Measurements from ENCODE around the gene ASB8.
"Not testable (repeated sequence)": the region's sequence is repeated elsewhere in the genome, so short reads cannot be mapped to it uniquely, and the experiment has no call there.

The ASB8 gene

GRCh38 chr12:48183091-48183875, 26.0 kb upstream of the ASB8 start, which contains the start of gene CCDC184:
Gene CCDC184 (plus strand): TSS chr12:48183644. CDS start chr12:48184123, 479 bp downstream.
- peak; percentile 36 to 51 for DNase-seq (ENCODE audit: extremely low read depth in 1 of 2, low read depth in 1 of 2)

- DNase-seq (ENCODE audit: extremely low read depth in 1 of 2, low read depth in 1 of 2): no peak
These were observed 25.3 kb upstream of the ASB8 start for GRCh38 chr12:48182631-48183030.

GRCh38 chr12:48180857-48181495, 23.7 kb upstream of the ASB8 start:
- no peak for DNase-seq (ENCODE audit: extremely low read depth in 1 of 2, low read depth in 1 of 2)

GRCh38 chr12:48180424-48180823, 23.1 kb upstream of the ASB8 start:
- DNase-seq (ENCODE audit: extremely low read depth in 1 of 2, low read depth in 1 of 2): no peak

- no peak for DNase-seq (ENCODE audit: extremely low read depth in 1 of 2, low read depth in 1 of 2)
These were observed 22.2 kb upstream of the ASB8 start for GRCh38 chr12:48179466-48179865.

GRCh38 chr12:48177982-48178381, 20.7 kb upstream of the ASB8 start:
- DNase-seq (ENCODE audit: extremely low read depth in 1 of 2, low read depth in 1 of 2): no peak

- DNase-seq (ENCODE audit: extremely low read depth in 1 of 2, low read depth in 1 of 2): no peak
These were observed 19.1 kb upstream of the ASB8 start for GRCh38 chr12:48176417-48176751.

- DNase-seq (ENCODE audit: extremely low read depth in 1 of 2, low read depth in 1 of 2): no peak
These were observed 18.5 kb upstream of the ASB8 start for GRCh38 chr12:48175613-48176416.

GRCh38 chr12:48169011-48169410, 11.7 kb upstream of the ASB8 start:
- DNase-seq (ENCODE audit: extremely low read depth in 1 of 2, low read depth in 1 of 2): no peak

GRCh38 chr12:48165089-48165981, 8.0 kb upstream of the ASB8 start:
- DNase-seq (ENCODE audit: extremely low read depth in 1 of 2, low read depth in 1 of 2): no peak

GRCh38 chr12:48164451-48164850, 7.1 kb upstream of the ASB8 start:
- no peak for DNase-seq (ENCODE audit: extremely low read depth in 1 of 2, low read depth in 1 of 2)

GRCh38 chr12:48163150-48163747, 5.9 kb upstream of the ASB8 start:
- DNase-seq (ENCODE audit: extremely low read depth in 1 of 2, low read depth in 1 of 2): no peak

- no peak for DNase-seq (ENCODE audit: extremely low read depth in 1 of 2, low read depth in 1 of 2)
These were observed 3.5 kb upstream of the ASB8 start for GRCh38 chr12:48160807-48161206.

GRCh38 chr12:48160046-48160445, 2.7 kb upstream of the ASB8 start:
- no peak for DNase-seq (ENCODE audit: extremely low read depth in 1 of 2, low read depth in 1 of 2)

GRCh38 chr12:48157889-48158370, 615 bp upstream of the ASB8 start:
- no peak for DNase-seq (ENCODE audit: extremely low read depth in 1 of 2, low read depth in 1 of 2)

GRCh38 chr12:48156652-48157017, 680 bp downstream of the ASB8 start:
- no peak for DNase-seq (ENCODE audit: extremely low read depth in 1 of 2, low read depth in 1 of 2)

- not testable (repeated sequence) for DNase-seq (ENCODE audit: extremely low read depth in 1 of 2, low read depth in 1 of 2)
These were observed 1.5 kb downstream of the ASB8 start for GRCh38 chr12:48155786-48156185.

GRCh38 chr12:48151103-48151771, 6.1 kb downstream of the ASB8 start:
- no peak for DNase-seq (ENCODE audit: extremely low read depth in 1 of 2, low read depth in 1 of 2)

- no peak for DNase-seq (ENCODE audit: extremely low read depth in 1 of 2, low read depth in 1 of 2)
These were observed 11.3 kb downstream of the ASB8 start for GRCh38 chr12:48145981-48146380.

GRCh38 chr12:48143898-48144297, 13.4 kb downstream of the ASB8 start:
- no peak for DNase-seq (ENCODE audit: extremely low read depth in 1 of 2, low read depth in 1 of 2)

All from activated CD8-positive, alpha-beta memory T cell treated with anti-CD3 and anti-CD28 coated beads for 1 hour (primary cell).